ENCODE measurements around the gene ABCB6.

- TF ChIP-seq CTCF (IDR thresholded peaks at IDR 0.05; ENCODE audit: insufficient read depth, low read length, poor library complexity, severe bottlenecking) (no peak), EZH2phosphoT487 (conservative IDR thresholded peaks at IDR 0.05; ENCODE audit: low read length) (no peak)
Observed at GRCh38 chr2:219181531-219181930, 37.2 kb downstream of the ABCB6 start.
